ENCODE measurements around the gene F2. TPM values are rescaled to one million over a fixed set of nuclear protein-coding genes. Genes with fewer than 3 reads are reported as not detected.

F2 gene
- total and polyA plus RNA-seq, 4 experiments from 2014 or later = not detected

DNA sequence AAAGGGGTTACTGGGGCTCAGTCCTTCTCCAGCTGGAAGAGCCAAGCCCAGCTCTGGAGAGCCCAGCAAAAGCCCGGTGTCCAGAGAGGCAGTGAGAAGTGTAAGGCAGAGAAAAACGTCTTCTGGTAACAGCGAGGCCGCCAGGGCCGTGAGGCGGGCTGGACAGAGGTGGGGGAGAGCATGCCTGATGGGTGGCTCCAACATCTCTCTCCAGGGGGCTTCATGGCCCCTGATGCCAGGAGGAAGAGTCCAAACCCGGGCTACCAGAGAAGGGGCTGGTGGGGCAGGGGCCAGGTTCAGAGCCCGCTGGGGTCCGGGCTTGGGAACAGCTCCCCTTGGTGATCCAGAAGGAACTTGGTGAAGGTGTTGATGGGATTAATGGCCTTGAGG lies 40.3 kb upstream of the F2 start:
- Histone ChIP-seq H3K36me3 (ENCODE audit: insufficient read depth, low read length) (peaks cover 41% of the 10 kb centered on the region), H3K27me3 (ENCODE audit: insufficient read depth, low read length) (no peaks in the 10 kb centered on the region), H3K27ac (ENCODE audit: low read depth, low read length) (no peak overlapping the region), H3K4me3 (ENCODE audit: low read length in 2 of 2) (no peak overlapping the region), H3K9me3 (ENCODE audit: control insufficient read depth in 1 of 2, low read length in 2 of 2) (no peaks in the 10 kb centered on the region), H3K4me1 (ENCODE audit: insufficient read depth, low read length) (peaks cover 37% of the 10 kb centered on the region)
- ChIA-PET CTCF (ENCODE audit: partially characterized antibody) (no interaction called here), POLR2A (ENCODE audit: partially characterized antibody) (interaction anchor here (1.5 kb wide), 1 partner anchor 21 kb away, joined by 5 read pairs; the partner anchor contains the start of gene ARHGAP1)
- no peak for DNase-seq
- Mint-ChIP-seq H3K4me1 (peaks cover 25 to 45% (median 39%) of the 10 kb centered on the region in 4 donors), H3K9me3 (no peaks in the 10 kb centered on the region), H3K27ac (peak overlapping the region in 1 of 7 donors; percentile 36), H3K36me3 (peaks cover 25 to 58% of the 10 kb centered on the region in 2 donors), H3K27me3 (no peaks in the 10 kb centered on the region), H3K4me3 (peak overlapping the region in 1 of 8 donors; percentile 15)
- intact Hi-C loops (cut with micrococcal nuclease) = no loop called here

DNA sequence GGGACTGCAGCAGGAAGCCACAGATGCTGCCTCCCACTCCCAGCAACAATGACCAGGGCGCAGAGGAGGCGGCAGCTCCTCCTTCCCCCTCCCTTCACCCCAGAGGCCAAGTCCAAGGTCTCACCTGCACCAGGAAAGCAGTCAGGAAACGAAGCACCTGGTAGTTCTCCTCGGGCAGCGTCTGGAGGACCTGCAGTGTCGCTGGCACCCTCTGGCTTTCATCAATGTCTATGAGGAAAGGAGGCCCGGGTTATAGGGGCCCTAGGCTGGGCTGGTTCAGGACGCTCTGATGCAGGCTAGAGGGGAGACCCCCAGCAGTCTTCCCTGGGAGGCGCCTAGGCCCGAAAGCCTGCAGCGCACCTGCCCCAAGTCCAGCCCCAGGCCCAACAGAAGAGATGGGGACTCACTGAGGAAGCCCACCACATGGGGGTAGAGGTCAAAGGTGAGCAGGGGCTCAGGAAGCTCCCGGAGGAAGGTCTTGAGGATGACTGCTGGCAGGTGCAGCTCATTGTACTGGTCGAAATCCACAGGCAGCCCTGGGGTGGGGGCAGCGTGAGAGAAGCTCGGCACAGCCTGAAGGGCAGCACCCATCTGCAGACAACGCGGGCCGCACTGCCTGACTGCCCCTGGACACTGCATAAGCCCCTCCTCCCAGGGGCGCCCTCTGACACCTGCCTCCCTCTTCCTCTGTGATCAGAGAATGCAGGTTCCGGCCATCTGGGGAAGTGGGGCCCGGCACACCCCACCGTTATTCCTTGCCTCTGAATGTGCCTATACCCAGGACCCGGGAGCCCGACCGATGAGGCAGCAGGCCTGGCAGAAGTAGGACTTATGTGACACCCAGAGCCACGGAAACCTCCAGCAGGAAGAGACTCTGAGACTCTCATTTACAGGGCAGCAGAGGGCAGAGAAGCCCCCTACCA lies 39.5 kb upstream of the F2 start:
- no peak overlapping the region for H3K4me3 ChIP-seq (ENCODE audit: low read length in 2 of 2)
- H3K27ac ChIP-seq (ENCODE audit: low read depth, low read length) = no peak overlapping the region
- H3K4me1 ChIP-seq (ENCODE audit: insufficient read depth, low read length) = peaks cover 29% of the 10 kb centered on the region
- no peaks in the 10 kb centered on the region for H3K9me3 ChIP-seq (ENCODE audit: control insufficient read depth in 1 of 2, low read length in 2 of 2)
- no peaks in the 10 kb centered on the region for H3K27me3 ChIP-seq (ENCODE audit: insufficient read depth, low read length)
- ChIA-PET POLR2A (ENCODE audit: partially characterized antibody) (no interaction called here), CTCF (ENCODE audit: partially characterized antibody) (no interaction called here)
- intact Hi-C loops (cut with micrococcal nuclease) = no loop called here
- no peak overlapping the region for H3K4me3 Mint-ChIP-seq
- peaks cover 44% of the 10 kb centered on the region for H3K36me3 ChIP-seq (ENCODE audit: insufficient read depth, low read length)
- peaks cover 25 to 63% of the 10 kb centered on the region in 2 donors for H3K36me3 Mint-ChIP-seq
- no peak for DNase-seq
- H3K4me1 Mint-ChIP-seq = peaks cover 24 to 37% (median 34%) of the 10 kb centered on the region in 4 donors
- no peak overlapping the region for H3K27ac Mint-ChIP-seq
- H3K27me3 Mint-ChIP-seq = no peaks in the 10 kb centered on the region
- no peaks in the 10 kb centered on the region for H3K9me3 Mint-ChIP-seq

DNA sequence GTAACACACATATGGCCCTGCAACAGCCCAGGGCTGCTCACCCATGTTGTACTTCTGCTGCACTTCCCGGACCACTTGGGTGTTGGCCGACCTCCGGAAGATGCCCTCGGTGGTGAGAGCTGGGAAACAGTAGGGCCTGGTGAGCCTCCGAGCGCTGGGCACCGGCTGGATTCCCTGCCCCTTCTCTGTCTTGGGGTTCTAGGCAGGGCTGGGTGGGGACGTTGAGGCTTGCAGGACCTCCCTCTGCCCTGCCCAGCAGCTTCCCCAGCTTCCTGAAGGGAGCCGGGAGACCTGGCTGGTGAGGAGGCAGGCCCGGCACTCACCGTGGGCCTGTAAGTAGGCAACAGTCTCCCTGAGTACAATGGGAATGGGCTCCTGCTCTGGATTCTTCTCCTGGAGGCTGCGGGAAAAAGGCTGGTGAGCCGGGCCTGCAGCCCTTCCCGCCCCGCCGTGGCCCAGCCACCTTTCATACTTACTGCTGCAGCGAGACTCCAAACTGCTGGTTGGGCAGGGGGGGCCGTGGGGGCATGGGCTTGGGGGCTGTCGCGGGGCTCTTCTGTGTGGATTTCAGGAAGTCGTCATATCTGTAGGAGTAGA lies 38.8 kb upstream of the F2 start:
- CTCF ChIA-PET (ENCODE audit: partially characterized antibody) = interaction anchor here (1.8 kb wide), 1 partner anchor 9 kb away, joined by 8 read pairs; no protein-coding TSS in a partner anchor
- POLR2A ChIA-PET (ENCODE audit: partially characterized antibody) = interaction anchor here (1.5 kb wide), 1 partner anchor 9 kb away, joined by 4 read pairs; no protein-coding TSS in a partner anchor
- H3K27ac ChIP-seq (ENCODE audit: low read depth, low read length) = no peak overlapping the region

DNA sequence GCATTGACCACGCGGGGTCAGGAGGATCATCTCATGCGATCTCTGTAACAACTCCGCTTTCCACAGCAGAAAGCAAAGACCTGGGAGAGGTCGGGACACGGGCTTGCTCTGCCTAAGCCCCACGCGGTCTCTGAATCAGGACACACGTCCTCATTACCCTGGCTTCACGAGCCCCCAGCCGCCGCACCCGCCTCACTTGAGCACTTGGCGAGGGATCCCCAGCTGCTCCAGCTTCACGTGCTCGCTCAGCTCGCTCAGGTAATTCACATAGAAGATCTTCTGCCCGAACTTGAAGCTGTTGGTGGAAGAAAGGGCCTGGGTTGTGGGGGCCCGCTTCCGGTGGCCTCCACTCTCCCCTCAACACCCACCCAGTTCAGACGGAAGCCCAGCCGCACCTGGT lies 38.2 kb upstream of the F2 start:
- Mint-ChIP-seq H3K4me1 (peaks cover 15 to 24% (median 21%) of the 10 kb centered on the region in 4 donors), H3K27ac (peak overlapping the region in 3 of 7 donors; percentile 52 to 75 (median 61)), H3K9me3 (no peaks in the 10 kb centered on the region), H3K27me3 (no peaks in the 10 kb centered on the region), H3K36me3 (peaks cover 25 to 63% of the 10 kb centered on the region in 2 donors), H3K4me3 (no peak overlapping the region)
- intact Hi-C loops (cut with micrococcal nuclease) = no loop called here
- H3K27ac ChIP-seq (ENCODE audit: low read depth, low read length) = no peak overlapping the region
- H3K4me1 ChIP-seq (ENCODE audit: insufficient read depth, low read length) = peaks cover 16% of the 10 kb centered on the region
- no peaks in the 10 kb centered on the region for H3K27me3 ChIP-seq (ENCODE audit: insufficient read depth, low read length)
- H3K36me3 ChIP-seq (ENCODE audit: insufficient read depth, low read length) = peaks cover 45% of the 10 kb centered on the region
- POLR2A ChIA-PET (ENCODE audit: partially characterized antibody) = interaction anchor here (1.5 kb wide), 1 partner anchor 10 kb away, joined by 4 read pairs; no protein-coding TSS in a partner anchor
- no peak overlapping the region for H3K4me3 ChIP-seq (ENCODE audit: low read length in 2 of 2)
- no peak for DNase-seq
- no peaks in the 10 kb centered on the region for H3K9me3 ChIP-seq (ENCODE audit: control insufficient read depth in 1 of 2, low read length in 2 of 2)
- CTCF ChIA-PET (ENCODE audit: partially characterized antibody) = interaction anchor here (1.8 kb wide), 1 partner anchor 10 kb away, joined by 8 read pairs; no protein-coding TSS in a partner anchor

More for the DNA sequence above, 38.8 kb upstream of the F2 start:
- DNase-seq = no peak
- H3K4me1 Mint-ChIP-seq = peaks cover 19 to 30% (median 26%) of the 10 kb centered on the region in 4 donors
- no peak overlapping the region for H3K4me3 ChIP-seq (ENCODE audit: low read length in 2 of 2)
- H3K4me1 ChIP-seq (ENCODE audit: insufficient read depth, low read length) = peaks cover 22% of the 10 kb centered on the region
- no peaks in the 10 kb centered on the region for H3K27me3 Mint-ChIP-seq
- peak overlapping the region in 3 of 7 donors; percentile 29 to 75 (median 52) for H3K27ac Mint-ChIP-seq
- H3K27me3 ChIP-seq (ENCODE audit: insufficient read depth, low read length) = no peaks in the 10 kb centered on the region
- no peaks in the 10 kb centered on the region for H3K9me3 ChIP-seq (ENCODE audit: control insufficient read depth in 1 of 2, low read length in 2 of 2)
- H3K36me3 ChIP-seq (ENCODE audit: insufficient read depth, low read length) = peaks cover 45% of the 10 kb centered on the region
- intact Hi-C loops (cut with micrococcal nuclease) = no loop called here
- H3K4me3 Mint-ChIP-seq = no peak overlapping the region
- no peaks in the 10 kb centered on the region for H3K9me3 Mint-ChIP-seq
- H3K36me3 Mint-ChIP-seq = peaks cover 25 to 62% of the 10 kb centered on the region in 2 donors

DNA sequence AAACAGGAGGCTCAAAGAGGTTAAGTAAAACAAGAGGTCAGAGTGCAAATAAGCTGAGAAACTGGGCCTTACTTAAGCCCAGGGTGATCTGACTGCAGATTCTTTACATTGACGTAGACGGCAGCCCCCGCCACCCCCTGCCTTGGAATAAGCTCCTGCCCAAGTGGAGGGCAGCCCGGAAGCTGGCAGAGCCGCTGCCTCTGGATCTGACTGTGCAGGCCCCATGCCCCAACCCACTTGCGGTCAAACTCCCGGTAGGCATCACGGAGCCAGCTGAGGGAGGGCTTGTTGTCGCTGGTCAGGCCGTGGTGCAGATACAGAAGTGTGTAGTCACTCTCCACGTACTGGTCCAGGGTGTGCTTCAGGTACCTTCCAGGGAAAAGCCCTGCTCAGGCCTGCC lies 37.2 kb upstream of the F2 start:
- H3K9me3 Mint-ChIP-seq = no peaks in the 10 kb centered on the region
- H3K36me3 ChIP-seq (ENCODE audit: insufficient read depth, low read length) = peaks cover 45% of the 10 kb centered on the region
- H3K4me3 Mint-ChIP-seq = no peak overlapping the region
- no peaks in the 10 kb centered on the region for H3K9me3 ChIP-seq (ENCODE audit: control insufficient read depth in 1 of 2, low read length in 2 of 2)
- peak overlapping the region in 1 of 7 donors; percentile 10 for H3K27ac Mint-ChIP-seq
- CTCF ChIA-PET (ENCODE audit: partially characterized antibody) = interaction anchor here (1.8 kb wide), 1 partner anchor 11 kb away, joined by 8 read pairs; no protein-coding TSS in a partner anchor
- peaks cover 11 to 16% (median 13%) of the 10 kb centered on the region in 4 donors for H3K4me1 Mint-ChIP-seq
- H3K36me3 Mint-ChIP-seq = peaks cover 20 to 65% of the 10 kb centered on the region in 2 donors
- DNase-seq = no peak
- intact Hi-C loops (cut with micrococcal nuclease) = no loop called here
- H3K27me3 Mint-ChIP-seq = no peaks in the 10 kb centered on the region
- POLR2A ChIA-PET (ENCODE audit: partially characterized antibody) = interaction anchor here (1.5 kb wide), 1 partner anchor 11 kb away, joined by 4 read pairs; no protein-coding TSS in a partner anchor
- no peak overlapping the region for H3K4me3 ChIP-seq (ENCODE audit: low read length in 2 of 2)
- H3K4me1 ChIP-seq (ENCODE audit: insufficient read depth, low read length) = peaks cover 6% of the 10 kb centered on the region
- no peaks in the 10 kb centered on the region for H3K27me3 ChIP-seq (ENCODE audit: insufficient read depth, low read length)
- no peak overlapping the region for H3K27ac ChIP-seq (ENCODE audit: low read depth, low read length)

DNA sequence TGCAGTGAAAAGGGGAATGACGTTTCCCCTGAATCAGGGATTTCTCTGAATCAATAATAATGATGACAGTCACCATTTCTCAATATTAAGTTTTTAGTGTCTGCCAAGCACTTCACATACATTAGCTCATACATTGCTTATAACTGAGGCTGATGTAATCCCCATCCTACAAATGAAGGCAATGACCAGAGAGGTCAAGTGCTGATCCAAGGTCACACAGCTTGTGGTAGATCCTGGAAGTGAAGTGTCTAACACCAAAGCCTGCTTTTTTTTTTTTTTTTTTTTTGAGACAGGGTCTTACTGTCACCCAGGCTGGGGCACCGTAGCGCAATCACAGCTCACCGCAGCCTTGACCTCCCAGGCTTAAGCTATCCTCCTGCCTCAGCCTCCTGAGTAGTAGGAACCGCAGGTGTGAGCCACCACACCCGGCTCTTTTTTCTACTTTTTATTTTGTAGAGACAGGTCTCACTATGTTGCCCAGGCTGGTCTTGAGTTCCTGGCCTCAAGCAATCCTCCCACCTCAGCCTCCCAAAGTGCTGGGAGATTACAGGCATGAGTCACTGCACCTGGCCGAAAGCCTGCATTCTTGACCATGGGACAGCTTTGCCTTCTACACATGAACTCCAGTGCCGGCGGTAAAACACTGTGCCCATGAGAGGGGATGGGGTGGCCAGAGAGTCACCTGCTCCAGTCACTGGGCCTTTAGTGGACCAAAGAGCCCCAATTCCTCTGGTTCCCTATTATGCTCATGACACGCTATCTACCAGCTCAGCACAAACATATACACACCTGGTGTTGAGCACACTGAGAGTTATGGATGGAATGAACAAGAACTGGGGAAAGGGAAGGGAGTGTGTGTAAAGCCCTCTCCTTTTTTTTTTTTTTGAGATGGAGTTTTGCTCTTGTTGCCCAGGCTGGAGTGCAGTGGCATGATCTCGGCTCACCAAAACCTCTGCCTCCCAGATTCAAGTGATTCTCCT lies 36.0 kb upstream of the F2 start:
- ChIA-PET POLR2A (ENCODE audit: partially characterized antibody) (interaction anchor here (1.6 to 1.9 kb wide), 2 partner anchors 8 to 12 kb away, joined by 5 to 6 read pairs; no protein-coding TSS in a partner anchor), CTCF (ENCODE audit: partially characterized antibody) (interaction anchor here (1.2 kb wide), 1 partner anchor 12 kb away, joined by 4 read pairs; no protein-coding TSS in a partner anchor)
- peaks cover 24 to 67% of the 10 kb centered on the region in 2 donors for H3K36me3 Mint-ChIP-seq
- H3K27me3 Mint-ChIP-seq = no peaks in the 10 kb centered on the region
- Histone ChIP-seq H3K4me3 (ENCODE audit: low read length in 2 of 2) (no peak overlapping the region), H3K36me3 (ENCODE audit: insufficient read depth, low read length) (peaks cover 53% of the 10 kb centered on the region), H3K9me3 (ENCODE audit: control insufficient read depth in 1 of 2, low read length in 2 of 2) (no peaks in the 10 kb centered on the region), H3K27ac (ENCODE audit: low read depth, low read length) (no peak overlapping the region), H3K27me3 (ENCODE audit: insufficient read depth, low read length) (no peaks in the 10 kb centered on the region), H3K4me1 (ENCODE audit: insufficient read depth, low read length) (no peaks in the 10 kb centered on the region)
- H3K4me3 Mint-ChIP-seq = no peak overlapping the region
- DNase-seq = no peak
- intact Hi-C loops (cut with micrococcal nuclease) = no loop called here
- H3K27ac Mint-ChIP-seq = peak overlapping the region in 3 of 7 donors; percentile 41 to 68 (median 64)
- peaks cover 3 to 13% (median 8%) of the 10 kb centered on the region in 4 donors for H3K4me1 Mint-ChIP-seq
- no peaks in the 10 kb centered on the region for H3K9me3 Mint-ChIP-seq
